Ramos (cell line): ENCODE measurements around the gene ABCC10.
"Not testable (repeated sequence)": the region's sequence is repeated elsewhere in the genome, so short reads cannot be mapped to it uniquely, and the experiment has no call there.

ENCODE experiments used
- in situ Hi-C: fragments of 300-500 bp; cut with MboI; formaldehyde crosslinking; loops from one replicate; pipeline ENCODE4 v1.14.3; 2022; ENCODE audit warnings: low sequenced_read_pairs; ENCODE audit not compliant: unreplicated experiment

ABCC10 gene

DNA sequence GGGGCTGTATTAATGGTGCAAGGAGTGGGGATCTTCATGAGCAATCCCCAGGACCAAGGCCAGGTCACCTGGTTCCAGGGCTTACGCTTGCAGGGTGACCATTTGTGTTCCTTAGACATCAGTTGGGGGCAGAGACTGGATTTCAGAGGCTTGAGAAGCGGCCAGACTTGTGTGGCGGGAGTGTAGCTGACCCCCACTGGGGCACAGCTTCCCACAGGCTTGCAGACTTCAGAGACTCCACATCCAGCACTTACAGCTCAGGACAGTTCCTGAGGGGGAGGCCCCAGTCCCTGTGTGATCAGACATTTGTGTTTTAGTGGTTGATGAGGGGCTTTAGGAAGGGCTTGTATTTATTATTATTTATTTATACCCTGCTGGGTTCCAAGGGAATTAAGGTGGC, 65.3 kb downstream of the ABCC10 start:
- in situ Hi-C loops = no loop called here

- in situ Hi-C loops = no loop called here
Observed at GRCh38 chr6:43493230-43493629, 65.9 kb downstream of the ABCC10 start.

DNA sequence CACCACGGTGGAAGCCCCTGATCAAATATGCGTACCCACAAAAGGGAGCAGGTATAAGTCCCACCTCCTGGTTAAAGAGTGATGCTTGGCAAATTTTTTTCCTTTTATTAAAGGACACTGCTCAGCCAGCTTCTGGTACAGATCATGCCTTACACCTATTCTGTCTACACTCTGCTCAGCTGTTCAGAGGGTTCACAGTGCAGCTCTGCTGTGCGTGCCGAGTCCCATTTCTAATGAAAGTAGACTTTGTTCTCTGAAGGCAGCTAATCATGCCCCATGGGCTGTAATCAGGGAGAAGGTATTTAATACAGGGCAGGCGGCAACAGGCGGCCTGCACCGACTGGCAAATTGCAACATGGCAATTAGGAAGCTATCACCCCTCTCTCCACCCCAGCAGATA, 66.5 kb downstream of the ABCC10 start:
- in situ Hi-C loops = no loop called here

GRCh38 chr6:43494321-43494720, 67.0 kb downstream of the ABCC10 start:
- in situ Hi-C loops = no loop called here

GRCh38 chr6:43494766-43495165, 67.4 kb downstream of the ABCC10 start:
- in situ Hi-C loops = no loop called here

DNA sequence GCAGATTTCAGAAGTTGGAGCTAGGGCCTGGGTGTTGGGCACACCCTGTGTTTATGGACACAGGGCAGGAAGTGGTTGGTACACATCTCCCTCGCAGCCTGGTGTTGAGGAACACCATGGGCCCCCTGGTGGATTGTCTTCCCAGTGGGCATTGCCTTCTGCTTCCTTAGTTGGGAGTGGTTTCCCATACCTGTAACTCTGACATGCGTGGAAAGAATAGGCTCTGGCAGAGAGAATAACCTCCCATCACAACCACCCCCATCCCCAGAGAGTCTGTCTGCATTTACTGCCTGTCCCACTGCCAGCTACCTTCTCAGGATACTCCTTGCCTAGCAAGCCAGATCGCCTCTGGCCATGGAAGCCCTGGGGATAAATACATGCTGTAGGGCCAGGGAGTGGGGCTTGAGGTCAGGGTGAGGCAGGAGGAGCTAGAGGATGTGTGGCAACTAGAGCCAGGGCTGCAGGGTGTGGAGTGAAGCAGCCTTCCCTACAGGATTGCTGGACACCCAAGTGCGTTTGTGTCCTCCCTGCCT, 68.1 kb downstream of the ABCC10 start:
- in situ Hi-C loops = no loop called here

GRCh38 chr6:43496370-43497128, 69.2 kb downstream of the ABCC10 start:
- in situ Hi-C loops = no loop called here

DNA sequence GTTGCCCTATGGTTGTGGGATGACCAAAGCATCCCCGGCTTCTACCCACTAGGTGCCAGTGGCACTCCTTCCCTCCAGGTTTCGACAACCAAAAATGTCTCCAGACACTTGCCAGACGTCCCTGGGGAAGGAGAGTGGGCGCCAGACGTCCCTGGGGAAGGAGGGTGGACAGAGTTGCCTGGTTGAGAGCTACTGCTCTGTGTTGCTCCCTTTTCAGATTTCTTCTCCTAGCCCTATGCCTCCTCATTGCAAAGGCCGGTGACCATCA, 69.7 kb downstream of the ABCC10 start:
- in situ Hi-C loops = no loop called here

DNA sequence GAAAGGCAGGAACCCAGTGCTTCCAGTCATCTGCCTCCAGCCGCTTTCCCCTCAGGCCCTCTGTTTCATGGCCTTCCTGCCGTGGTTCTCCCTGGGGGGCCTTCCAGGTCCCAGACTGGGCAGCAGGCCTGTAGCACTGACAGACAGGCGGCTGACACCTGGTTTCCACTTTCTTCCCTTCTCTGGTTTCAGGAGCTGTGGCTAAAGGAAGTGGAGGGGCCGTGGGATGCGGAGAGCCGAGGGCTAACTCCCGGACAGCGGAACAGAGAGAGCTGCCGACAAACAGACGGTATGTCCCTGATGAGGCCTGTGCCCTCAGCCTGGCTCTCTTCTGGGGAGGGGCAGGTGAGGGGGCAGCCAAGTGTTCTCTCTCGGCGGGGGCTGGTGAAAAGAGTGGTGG, 70.3 kb downstream of the ABCC10 start:
- in situ Hi-C loops = no loop called here

GRCh38 chr6:43498291-43498690, 71.0 kb downstream of the ABCC10 start:
- in situ Hi-C loops = not testable (repeated sequence)

DNA sequence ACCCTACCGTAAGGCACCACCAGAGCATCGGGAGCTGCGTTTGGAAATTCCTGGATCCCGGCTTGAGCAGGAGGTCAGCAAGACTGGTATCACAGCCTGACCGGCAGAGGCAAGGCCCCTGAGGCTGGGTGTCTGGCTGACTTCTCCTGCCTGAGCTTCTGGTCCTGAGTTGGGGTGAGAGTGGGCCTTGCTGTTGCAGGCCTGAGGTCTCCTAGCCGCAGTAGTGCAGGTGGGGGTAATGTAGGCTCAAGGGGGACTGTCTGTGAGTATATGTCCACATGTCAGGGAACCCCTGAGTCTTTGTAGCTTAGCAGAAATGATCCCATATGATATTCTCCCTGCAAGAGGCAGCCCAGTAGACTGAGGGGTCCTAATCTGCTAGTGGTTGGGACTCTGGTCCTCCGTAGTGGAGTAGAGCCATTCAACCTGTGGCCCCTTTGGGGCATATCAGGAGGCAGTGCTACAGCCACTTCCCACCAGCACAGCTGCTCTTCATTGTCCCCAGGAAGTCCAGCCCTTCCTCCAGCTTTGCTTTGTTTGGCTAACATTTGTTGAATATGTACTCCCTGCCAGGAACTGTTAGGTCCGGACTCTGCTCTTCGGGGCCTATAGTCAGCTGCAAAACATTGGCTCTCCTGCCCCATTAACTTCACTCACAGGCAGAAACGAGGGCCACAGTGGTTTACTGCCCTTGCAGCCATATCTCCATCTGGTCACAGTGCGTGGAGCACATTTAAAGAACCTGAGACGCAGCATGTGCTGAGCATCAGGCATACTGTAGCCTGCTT, 71.9 kb downstream of the ABCC10 start:
- in situ Hi-C loops = no loop called here
